Upper lobe of left lung (tissue), 6 donors: ENCODE measurements around the gene TLE4. TPM values are rescaled to one million over a fixed set of nuclear protein-coding genes. Genes with fewer than 3 reads are reported as not detected.

Experiments used
- ATAC-seq, 2 donors: fragments of 200-7000 bp; cut with Tn5 transposase; one replicate each; pipeline ENCODE4 v1.9.1; 2022; ENCODE audit warnings: mild to moderate bottlenecking in 2 of 2, moderate library complexity in 2 of 2; ENCODE audit not compliant: low FRiP score in 2 of 2
- DNase-seq, 2 donors: peaks; one replicate each; pipeline ENCODE4 v3.0.0-alpha.2; 2019 to 2020
- H3K27ac ChIP-seq, 4 donors: fragments of 200-600 bp; sonication (generic); one replicate each; pipeline ENCODE4 v1.5.1; 2016 to 2019
- H3K27me3 ChIP-seq, 4 donors: fragments of 200-600 bp; sonication (generic); one replicate each; pipeline ENCODE4 v1.5.1; 2017 to 2019
- H3K36me3 ChIP-seq, 4 donors: fragments of 200-600 bp; sonication (generic); one replicate each; pipeline ENCODE4 v1.5.1; 2016 to 2019
- H3K4me1 ChIP-seq, 4 donors: fragments of 200-600 bp; sonication (generic); one replicate each; pipeline ENCODE4 v1.5.1; 2018 to 2019
- H3K4me3 ChIP-seq, 4 donors: fragments of 200-600 bp; sonication (generic); one replicate each; pipeline ENCODE4 v1.5.1; 2017 to 2019; ENCODE audit warnings: mild to moderate bottlenecking in 2 of 4, moderate library complexity in 1 of 4
- H3K9me3 ChIP-seq, 4 donors: fragments of 200-600 bp; sonication (generic); one replicate each; pipeline ENCODE4 v1.5.1; 2018 to 2019
- CTCF ChIP-seq, 6 experiments: fragments of 450-650 bp in 4 of 6; fragments of 200-600 bp in 2 of 6; sonication (generic) in 2 of 6; IDR thresholded peaks; one replicate each; pipeline ENCODE4 v1.5.1; 2016 to 2019; ENCODE audit warnings: antibody characterized with exemption in 6 of 6
- EP300 ChIP-seq, 4 donors: sonication (generic); formaldehyde crosslinking; IDR thresholded peaks; one replicate each; pipeline ENCODE4 v1.5.1; 2017; ENCODE audit warnings: antibody characterized with exemption in 4 of 4, control low read depth in 2 of 4
- POLR2A ChIP-seq, 4 donors: fragments of 450-650 bp; IDR thresholded peaks; one replicate each; pipeline ENCODE4 v1.5.1; 2016 to 2017; ENCODE audit warnings: antibody characterized with exemption in 4 of 4, mild to moderate bottlenecking in 2 of 4
- POLR2AphosphoS5 ChIP-seq, 2 donors: sonication (generic); formaldehyde crosslinking; IDR thresholded peaks; one replicate each; pipeline ENCODE4 v1.5.1; 2017; ENCODE audit warnings: antibody characterized with exemption in 2 of 2
- WGBS, 2 donors: methylation state at CpG; one replicate each; pipeline ENCODE4 v1.1.5; 2017 to 2018; 5-methylcytosine and 5-hydroxymethylcytosine counted together
- total RNA-seq, 6 donors: library from RNA; depleted of rRNA in 4 of 6; stranded (reverse); fragments of >200 nt in 4 of 6; gene quantifications; one replicate each; pipeline versions ENCODE4 v1.1.0 to v1.2.1, GENCODE V29; 2016 to 2021
- donor health status: DM: no; HTN: no; CAD: no; lungs with moderate emphysema.
- donor health status: DM: no; HTN: yes; CAD: no; lungs with severe emphysema.

TLE4 gene
- total RNA-seq, 6 donors from 2014 or later: 37.7 to 152 (median 46.7) TPM

- H3K27me3 ChIP-seq: no peaks in the 10 kb centered on the region
- TF ChIP-seq POLR2AphosphoS5 (IDR thresholded peaks at IDR 0.05): no peak
- TF ChIP-seq EP300 (IDR thresholded peaks at IDR 0.05): no peak
- no peak for TF ChIP-seq POLR2A (IDR thresholded peaks at IDR 0.05)
- no peak for TF ChIP-seq CTCF (IDR thresholded peaks at IDR 0.05)
- peaks cover 0 to 13% (median 10%) of the 10 kb centered on the region in 4 donors for H3K4me1 ChIP-seq
- no peak overlapping the region for H3K27ac ChIP-seq
- H3K4me3 ChIP-seq: no peak overlapping the region
- ATAC-seq (peak in 1 of 2 donors; percentile 64), DNase-seq (no peak)
- 83 to 88% methylated on average over 3 of the region's 3 CpGs for WGBS, 2 donors
- no peaks in the 10 kb centered on the region for H3K36me3 ChIP-seq
- H3K9me3 ChIP-seq: no peaks in the 10 kb centered on the region
Observed at GRCh38 chr9:79670269-79670961, 98.7 kb downstream of the TLE4 start.

GRCh38 chr9:79671558-79671957 is 99.8 kb downstream of the TLE4 start:
- DNase-seq: no peak
- Histone ChIP-seq H3K36me3 (no peaks in the 10 kb centered on the region), H3K4me1 (peaks cover 0 to 13% (median 10%) of the 10 kb centered on the region in 4 donors), H3K9me3 (no peaks in the 10 kb centered on the region), H3K27me3 (no peaks in the 10 kb centered on the region), H3K27ac (no peak overlapping the region), H3K4me3 (no peak overlapping the region)
- 93 to 98% methylated on average over 2 of the region's 2 CpGs for WGBS, 2 donors
- TF ChIP-seq POLR2A (IDR thresholded peaks at IDR 0.05) (no peak), CTCF (IDR thresholded peaks at IDR 0.05) (no peak), EP300 (IDR thresholded peaks at IDR 0.05) (no peak), POLR2AphosphoS5 (IDR thresholded peaks at IDR 0.05) (no peak)
- no peak for ATAC-seq

GRCh38 chr9:79672236-79672635 is 100.5 kb downstream of the TLE4 start:
- ATAC-seq: no peak
- no peak overlapping the region for H3K4me3 ChIP-seq
- peaks cover 0 to 13% (median 10%) of the 10 kb centered on the region in 4 donors for H3K4me1 ChIP-seq

GRCh38 chr9:79672891-79673290 is 101.1 kb downstream of the TLE4 start:
- Histone ChIP-seq H3K27ac (no peak overlapping the region), H3K36me3 (no peaks in the 10 kb centered on the region), H3K4me3 (no peak overlapping the region), H3K9me3 (no peaks in the 10 kb centered on the region), H3K27me3 (no peaks in the 10 kb centered on the region), H3K4me1 (peaks cover 0 to 8% (median 6%) of the 10 kb centered on the region in 4 donors)
- DNase-seq (no peak), ATAC-seq (no peak)
- TF ChIP-seq POLR2AphosphoS5 (IDR thresholded peaks at IDR 0.05): no peak
- TF ChIP-seq CTCF (IDR thresholded peaks at IDR 0.05): no peak
- TF ChIP-seq EP300 (IDR thresholded peaks at IDR 0.05): no peak
- TF ChIP-seq POLR2A (IDR thresholded peaks at IDR 0.05): no peak
- WGBS, 2 donors: 87 to 94% methylated on average over 4 of the region's 4 CpGs

More at GRCh38 chr9:79672236-79672635, 100.5 kb downstream of the TLE4 start:
- TF ChIP-seq EP300 (IDR thresholded peaks at IDR 0.05): no peak
- no peak for TF ChIP-seq POLR2AphosphoS5 (IDR thresholded peaks at IDR 0.05)
- no peak for TF ChIP-seq CTCF (IDR thresholded peaks at IDR 0.05)
- TF ChIP-seq POLR2A (IDR thresholded peaks at IDR 0.05): no peak
- H3K36me3 ChIP-seq: no peaks in the 10 kb centered on the region
- H3K9me3 ChIP-seq: no peaks in the 10 kb centered on the region
- WGBS, 2 donors: 63 to 65% methylated on average over 3 of the region's 3 CpGs
- H3K27ac ChIP-seq: no peak overlapping the region
- no peaks in the 10 kb centered on the region for H3K27me3 ChIP-seq
- no peak for DNase-seq

GRCh38 chr9:79673614-79674013 is 101.8 kb downstream of the TLE4 start:
- H3K27ac ChIP-seq: no peak overlapping the region
- no peaks in the 10 kb centered on the region for H3K27me3 ChIP-seq
- ATAC-seq: no peak
- no peaks in the 10 kb centered on the region for H3K36me3 ChIP-seq
- H3K4me1 ChIP-seq: peaks cover 0 to 4% (median under 1%) of the 10 kb centered on the region in 4 donors
- TF ChIP-seq CTCF (IDR thresholded peaks at IDR 0.05): no peak
- 77 to 82% methylated on average over 3 of the region's 3 CpGs for WGBS, 2 donors
- H3K9me3 ChIP-seq: no peaks in the 10 kb centered on the region
- no peak overlapping the region for H3K4me3 ChIP-seq
- no peak for DNase-seq
